Activated B cell treated with CpG ODN at 0.5 μM for 24 hours (primary cell): ENCODE data around the gene DUS1L. TPM values are rescaled to one million over a fixed set of nuclear protein-coding genes. Genes with fewer than 3 reads are reported as not detected.

Experiments
- ATAC-seq: fragments of 200-7000 bp; cut with Tn5 transposase; one replicate; pipeline ENCODE4 v1.10.0; 2021; ENCODE audit warnings: low read depth, mild to moderate bottlenecking, moderate library complexity
- CTCF ChIA-PET: fragments of 350-600 bp; sonication (Branson Sonifier 250); formaldehyde crosslinking; loops from one replicate; lab custom pipeline; 2021; ENCODE audit warnings: antibody characterized with exemption; lab: Charles Lee
- POLR2A ChIA-PET: fragments of 350-600 bp; sonication (Branson Sonifier 250); formaldehyde crosslinking; loops from one replicate; lab custom pipeline; 2021; ENCODE audit warnings: antibody characterized with exemption; lab: Charles Lee
- DNase-seq: peaks from one replicate; pipeline ENCODE4 v3.0.0; 2022
- H3K27ac Mint-ChIP-seq: one replicate; pipeline ENCODE4 v1.8.0; 2020; ENCODE audit warnings: mixed read lengths
- H3K27me3 Mint-ChIP-seq: one replicate; pipeline ENCODE4 v1.8.0; 2021; ENCODE audit warnings: mixed read lengths
- H3K36me3 Mint-ChIP-seq: one replicate; pipeline ENCODE4 v1.8.0; 2021; ENCODE audit warnings: low read depth, mixed read lengths
- H3K4me1 Mint-ChIP-seq: one replicate; pipeline ENCODE4 v1.8.0; 2021; ENCODE audit warnings: mixed read lengths
- H3K4me3 Mint-ChIP-seq: one replicate; pipeline ENCODE4 v1.8.0; 2020; ENCODE audit warnings: mild to moderate bottlenecking, mixed read lengths
- H3K9me3 Mint-ChIP-seq: one replicate; pipeline ENCODE4 v1.8.0; 2020; ENCODE audit warnings: mixed read lengths
- intact Hi-C: fragments of 100-400 bp; cut with micrococcal nuclease; formaldehyde crosslinking; loops from one replicate; pipeline ENCODE4 v1.15.1; 2024
- total RNA-seq: library from RNA; stranded (reverse); gene quantifications from 2 replicates; pipeline ENCODE4 v1.2.3, GENCODE V29; 2022
- TF ChIP-seq, protein P1 (sequence below): fragments of 200-600 bp; IDR thresholded peaks from one replicate; pipeline ENCODE4 v1.8.0; 2022; ENCODE audit warnings: antibody characterized with exemption, mild to moderate bottlenecking

DUS1L gene
- total RNA-seq, 1 donor from 2014 or later: 134 TPM

DNA sequence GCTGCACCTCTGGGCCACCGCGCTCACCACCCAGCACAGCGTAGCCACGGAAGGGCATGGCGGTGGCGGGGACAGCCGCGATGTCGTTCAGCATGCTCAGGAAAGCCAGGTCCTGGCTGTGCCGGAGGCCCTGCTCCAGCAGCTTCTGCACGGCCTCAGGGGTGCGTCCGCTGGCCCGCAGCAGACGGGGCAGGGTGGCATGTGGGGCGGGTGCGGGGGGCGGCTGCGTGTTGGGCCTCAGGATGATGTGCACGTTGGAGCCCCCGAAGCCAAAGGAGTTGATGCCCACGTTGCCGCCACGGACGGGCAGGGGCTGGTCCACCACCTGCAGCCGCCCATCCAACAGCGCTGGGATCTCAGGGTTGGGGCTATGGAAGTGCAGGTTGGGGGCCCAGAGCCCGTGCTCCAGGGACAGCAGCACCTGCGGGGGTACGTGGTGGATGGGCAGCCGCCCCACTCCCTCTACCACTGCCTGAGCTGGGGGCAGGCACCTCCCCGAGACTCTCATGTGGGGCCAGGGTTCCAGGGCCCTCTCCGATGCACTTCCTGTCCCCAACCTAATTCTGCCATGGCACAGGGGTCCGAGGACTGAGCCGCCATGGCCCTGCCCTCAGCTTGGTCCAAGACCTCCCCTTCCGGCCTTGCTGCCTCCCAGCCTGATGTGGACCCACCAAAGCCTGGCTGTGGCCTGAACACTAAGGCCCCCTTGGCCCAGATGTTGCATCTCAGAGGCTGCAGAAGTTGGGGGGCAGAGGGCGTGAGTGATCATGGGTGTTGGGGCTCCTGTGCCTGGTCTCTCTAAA lies 25.9 kb upstream of the DUS1L start:
- ATAC-seq (no peak), DNase-seq (no peak)
- intact Hi-C loops: loop anchor here (10.0 kb wide), 1 partner anchor 577 kb away; the partner anchor contains the start of gene ACTG1
- Mint-ChIP-seq H3K4me1 (peaks cover 2% of the 10 kb centered on the region), H3K27ac (no peak overlapping the region), H3K9me3 (no peaks in the 10 kb centered on the region), H3K36me3 (peaks cover 45% of the 10 kb centered on the region), H3K27me3 (no peaks in the 10 kb centered on the region), H3K4me3 (no peak overlapping the region)
- ChIA-PET CTCF (no interaction called here), POLR2A (no interaction called here)
- TF ChIP-seq, protein P1, sequence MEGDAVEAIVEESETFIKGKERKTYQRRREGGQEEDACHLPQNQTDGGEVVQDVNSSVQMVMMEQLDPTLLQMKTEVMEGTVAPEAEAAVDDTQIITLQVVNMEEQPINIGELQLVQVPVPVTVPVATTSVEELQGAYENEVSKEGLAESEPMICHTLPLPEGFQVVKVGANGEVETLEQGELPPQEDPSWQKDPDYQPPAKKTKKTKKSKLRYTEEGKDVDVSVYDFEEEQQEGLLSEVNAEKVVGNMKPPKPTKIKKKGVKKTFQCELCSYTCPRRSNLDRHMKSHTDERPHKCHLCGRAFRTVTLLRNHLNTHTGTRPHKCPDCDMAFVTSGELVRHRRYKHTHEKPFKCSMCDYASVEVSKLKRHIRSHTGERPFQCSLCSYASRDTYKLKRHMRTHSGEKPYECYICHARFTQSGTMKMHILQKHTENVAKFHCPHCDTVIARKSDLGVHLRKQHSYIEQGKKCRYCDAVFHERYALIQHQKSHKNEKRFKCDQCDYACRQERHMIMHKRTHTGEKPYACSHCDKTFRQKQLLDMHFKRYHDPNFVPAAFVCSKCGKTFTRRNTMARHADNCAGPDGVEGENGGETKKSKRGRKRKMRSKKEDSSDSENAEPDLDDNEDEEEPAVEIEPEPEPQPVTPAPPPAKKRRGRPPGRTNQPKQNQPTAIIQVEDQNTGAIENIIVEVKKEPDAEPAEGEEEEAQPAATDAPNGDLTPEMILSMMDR: no peak

DNA sequence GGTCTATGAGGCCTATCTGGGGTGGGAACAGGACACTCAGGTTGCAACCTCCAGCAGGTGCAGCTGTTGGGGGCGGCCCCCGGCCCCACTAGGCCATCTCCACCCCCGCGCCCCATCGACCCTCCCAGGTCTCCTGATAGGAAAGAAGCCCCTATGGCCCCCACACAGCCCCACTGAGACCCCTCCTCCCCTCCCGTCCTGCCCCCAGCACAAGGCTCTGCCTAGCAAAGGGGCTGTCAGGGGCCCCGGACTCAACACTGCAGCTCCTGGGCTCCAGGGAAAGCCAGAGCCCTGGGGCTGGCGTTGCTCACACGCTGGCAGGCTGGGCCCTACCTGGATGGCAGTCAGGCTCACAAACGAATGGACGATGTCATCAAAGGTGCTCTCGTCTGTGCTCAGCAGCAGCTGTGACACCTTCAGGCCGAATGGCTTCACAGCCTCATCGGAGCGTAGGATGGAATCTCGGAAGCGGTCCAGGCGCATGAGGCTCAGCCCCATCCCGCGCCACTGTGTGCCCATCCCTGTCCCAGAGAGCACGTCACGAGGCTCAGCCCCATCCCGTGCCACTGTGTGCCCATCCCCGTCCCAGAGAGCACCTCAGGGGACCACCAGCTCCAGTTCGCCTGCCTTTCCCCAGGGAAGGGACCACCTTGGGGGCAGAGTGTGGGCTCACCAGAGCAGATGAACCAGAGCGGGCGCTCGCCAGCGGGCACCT lies 25.1 kb upstream of the DUS1L start:
- intact Hi-C loops: loop anchor here (10.0 kb wide), 1 partner anchor 576 kb away; the partner anchor contains the start of gene ACTG1
- no peak overlapping the region for H3K27ac Mint-ChIP-seq
- H3K4me3 Mint-ChIP-seq: no peak overlapping the region
- ATAC-seq (no peak), DNase-seq (no peak)
- no peaks in the 10 kb centered on the region for H3K4me1 Mint-ChIP-seq
- CTCF ChIA-PET: no interaction called here
- TF ChIP-seq, protein P1: no peak
- H3K36me3 Mint-ChIP-seq: peaks cover 47% of the 10 kb centered on the region
- POLR2A ChIA-PET: no interaction called here
- no peaks in the 10 kb centered on the region for H3K27me3 Mint-ChIP-seq
- H3K9me3 Mint-ChIP-seq: no peaks in the 10 kb centered on the region

DNA sequence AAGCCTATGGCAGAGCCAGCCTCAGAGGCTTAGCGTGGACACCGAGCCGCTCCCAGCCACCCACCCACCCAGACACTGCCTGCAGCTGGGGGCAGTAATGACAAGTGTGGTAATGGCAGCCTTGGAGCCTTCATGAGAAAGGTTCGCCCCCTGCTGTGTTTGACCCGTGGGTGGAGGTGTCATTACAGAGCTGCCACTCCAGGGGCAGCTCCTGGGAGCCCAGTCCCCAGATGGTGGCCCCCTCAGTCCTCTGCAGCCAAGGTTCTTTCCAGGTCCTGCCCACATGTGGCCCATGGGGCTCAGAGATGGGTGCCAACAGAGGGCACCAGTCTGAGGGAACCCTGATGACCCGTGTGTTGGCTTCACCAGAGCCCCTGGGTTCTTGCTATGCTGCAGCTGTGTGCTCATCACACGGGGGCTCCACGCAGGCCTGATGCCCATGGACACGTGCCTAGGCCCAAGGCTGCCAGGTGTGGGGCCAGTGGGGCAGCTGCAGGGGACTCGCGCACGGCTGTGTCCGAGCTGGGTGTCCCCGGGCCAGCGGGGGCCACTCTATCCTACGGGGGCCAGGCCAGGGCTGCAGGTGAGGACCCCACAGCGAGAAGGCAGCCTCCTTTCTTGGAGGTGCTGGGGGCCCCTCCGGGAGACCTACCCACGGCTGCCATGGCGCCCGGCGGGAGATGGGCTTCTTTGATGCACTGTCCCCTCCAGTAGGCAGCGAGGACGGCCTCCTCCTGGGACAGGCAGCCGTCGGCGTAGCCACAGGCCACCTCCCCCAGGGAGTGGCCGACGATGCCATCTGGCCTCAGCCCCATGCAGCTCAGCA lies 24.3 kb upstream of the DUS1L start:
- CTCF ChIA-PET: no interaction called here
- no peak for DNase-seq

DNA sequence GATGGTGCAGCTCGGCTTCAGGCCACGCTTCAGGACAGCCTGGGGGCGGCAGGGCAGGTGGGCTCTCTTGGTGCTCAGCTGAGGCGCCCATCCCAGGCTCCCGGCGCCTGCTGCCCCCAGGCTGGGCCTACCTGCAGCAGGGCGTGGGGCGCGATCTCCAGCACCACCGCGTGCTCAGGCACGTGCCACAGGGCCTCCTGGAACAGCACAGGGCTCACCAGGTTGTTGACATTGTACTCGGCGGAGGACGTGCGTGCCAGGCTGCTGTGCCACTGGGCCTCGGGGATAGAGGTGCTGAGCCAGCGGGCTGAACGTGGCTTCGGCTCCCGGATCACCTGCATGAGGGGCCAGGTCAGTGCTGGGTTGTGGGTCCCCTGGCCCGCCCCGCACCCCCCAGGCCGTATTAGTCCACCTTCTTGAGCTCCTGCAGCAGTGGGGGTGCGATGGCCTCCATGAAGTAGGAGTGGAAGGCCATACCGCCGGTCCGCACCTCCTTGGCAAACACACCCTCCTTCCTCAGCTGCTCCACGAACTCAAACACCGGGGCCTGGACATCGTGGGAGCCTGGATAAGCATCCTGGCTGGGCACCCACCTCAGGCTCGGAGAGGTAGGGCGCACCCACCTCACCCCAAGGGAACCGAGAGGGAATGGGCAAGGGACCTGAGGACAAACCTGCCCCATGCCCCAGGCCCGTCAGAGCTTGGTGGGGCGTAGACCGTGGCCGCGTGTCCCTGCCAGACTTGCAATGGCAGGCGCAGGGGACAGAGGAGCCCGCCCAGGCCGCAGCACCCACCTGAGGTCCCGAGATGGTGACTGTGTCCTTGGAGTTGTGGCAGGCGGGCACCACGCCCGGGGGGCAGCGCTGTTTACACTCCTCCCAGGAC lies 23.5 kb upstream of the DUS1L start:
- intact Hi-C loops: no loop called here
- no peak overlapping the region for H3K4me3 Mint-ChIP-seq
- DNase-seq: no peak
- no peak for ATAC-seq
- no peaks in the 10 kb centered on the region for H3K4me1 Mint-ChIP-seq
- CTCF ChIA-PET: no interaction called here
- H3K36me3 Mint-ChIP-seq: peaks cover 54% of the 10 kb centered on the region
- POLR2A ChIA-PET: interaction anchor here (0.6 to 1.0 kb wide), 3 partner anchors 9 to 90 kb away, joined by 3 to 6 read pairs (median 4); partner anchors contain the start of gene FASN
- H3K27ac Mint-ChIP-seq: no peak overlapping the region
- no peaks in the 10 kb centered on the region for H3K27me3 Mint-ChIP-seq
- TF ChIP-seq, protein P1: no peak
- H3K9me3 Mint-ChIP-seq: no peaks in the 10 kb centered on the region

More for the DNA sequence above, 24.3 kb upstream of the DUS1L start:
- TF ChIP-seq, protein P1: no peak
- no peaks in the 10 kb centered on the region for H3K27me3 Mint-ChIP-seq
- no peaks in the 10 kb centered on the region for H3K4me1 Mint-ChIP-seq
- no peak overlapping the region for H3K27ac Mint-ChIP-seq
- peaks cover 48% of the 10 kb centered on the region for H3K36me3 Mint-ChIP-seq
- intact Hi-C loops: loop anchor here (10.0 kb wide), 1 partner anchor 575 kb away; the partner anchor contains the start of gene ACTG1
- no peak overlapping the region for H3K4me3 Mint-ChIP-seq
- POLR2A ChIA-PET: interaction anchor here (1.0 kb wide), 1 partner anchor 8 kb away, joined by 3 read pairs; the partner anchor contains the start of gene FASN
- no peaks in the 10 kb centered on the region for H3K9me3 Mint-ChIP-seq
- ATAC-seq: no peak
